COLO668 (cell line): ENCODE results near the gene CHD5.

Experiments used
- DNase-seq: peaks from one replicate; lab custom pipeline; 2025; ENCODE audit not compliant: unreplicated experiment; lab: John Stamatoyannopoulos, UW

Gene CHD5

DNA sequence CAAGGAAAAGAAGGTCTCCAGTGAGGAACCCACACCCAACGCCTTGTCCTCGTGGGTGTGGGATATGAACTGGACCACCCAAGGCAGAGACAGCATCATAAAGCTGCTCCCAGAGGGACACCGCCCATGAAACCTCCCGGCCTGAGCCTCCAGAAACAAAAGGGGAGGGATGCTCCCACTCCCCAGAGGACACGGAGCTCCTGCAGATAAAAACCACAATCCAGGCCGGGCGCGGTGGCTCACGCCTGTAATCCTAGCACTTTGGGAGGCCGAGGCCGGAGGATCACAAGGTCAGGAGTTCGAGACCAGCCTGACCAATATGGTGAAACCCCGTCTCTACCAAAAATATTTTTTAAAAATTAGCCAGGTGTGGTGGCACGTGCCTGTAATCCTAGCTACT lies 66.4 kb downstream of the CHD5 start:
- DNase-seq: no peak

DNA sequence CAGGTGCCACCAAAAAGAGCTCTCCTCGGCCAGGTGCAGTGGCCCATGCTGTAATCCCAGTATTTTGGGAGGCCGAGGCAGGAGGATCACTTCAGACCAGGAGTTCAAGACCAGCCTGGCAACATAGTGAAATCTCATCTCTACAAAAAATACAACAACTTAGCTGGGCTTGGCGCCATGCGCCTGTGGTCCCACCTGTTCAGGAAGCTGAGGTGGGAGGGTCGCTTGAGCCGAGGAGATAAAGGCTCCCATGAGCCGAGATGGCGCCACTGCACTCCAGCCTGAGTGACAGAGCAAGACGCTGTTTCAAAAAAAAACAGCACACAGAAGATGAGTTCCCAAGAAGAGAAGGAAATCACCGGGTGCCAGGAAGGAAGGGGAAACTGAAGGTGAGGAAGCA lies 67.0 kb downstream of the CHD5 start:
- DNase-seq: no peak

DNA sequence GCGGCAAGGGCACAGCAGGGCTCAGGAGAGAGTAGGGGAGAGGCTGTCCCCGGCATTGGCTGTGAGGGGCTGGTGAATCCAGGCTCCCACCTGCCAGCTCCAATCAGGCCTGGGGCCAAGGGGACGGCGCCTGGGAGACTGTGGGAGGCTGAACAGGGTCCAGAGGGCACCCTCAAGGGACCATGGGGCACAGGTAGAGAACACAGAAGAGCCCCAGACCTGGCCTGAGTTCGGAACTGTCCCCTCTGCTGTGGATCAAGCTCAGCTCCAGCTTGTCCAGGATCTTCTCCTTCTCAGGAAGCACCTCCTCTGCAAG lies 67.5 kb downstream of the CHD5 start:
- no peak for DNase-seq

DNA sequence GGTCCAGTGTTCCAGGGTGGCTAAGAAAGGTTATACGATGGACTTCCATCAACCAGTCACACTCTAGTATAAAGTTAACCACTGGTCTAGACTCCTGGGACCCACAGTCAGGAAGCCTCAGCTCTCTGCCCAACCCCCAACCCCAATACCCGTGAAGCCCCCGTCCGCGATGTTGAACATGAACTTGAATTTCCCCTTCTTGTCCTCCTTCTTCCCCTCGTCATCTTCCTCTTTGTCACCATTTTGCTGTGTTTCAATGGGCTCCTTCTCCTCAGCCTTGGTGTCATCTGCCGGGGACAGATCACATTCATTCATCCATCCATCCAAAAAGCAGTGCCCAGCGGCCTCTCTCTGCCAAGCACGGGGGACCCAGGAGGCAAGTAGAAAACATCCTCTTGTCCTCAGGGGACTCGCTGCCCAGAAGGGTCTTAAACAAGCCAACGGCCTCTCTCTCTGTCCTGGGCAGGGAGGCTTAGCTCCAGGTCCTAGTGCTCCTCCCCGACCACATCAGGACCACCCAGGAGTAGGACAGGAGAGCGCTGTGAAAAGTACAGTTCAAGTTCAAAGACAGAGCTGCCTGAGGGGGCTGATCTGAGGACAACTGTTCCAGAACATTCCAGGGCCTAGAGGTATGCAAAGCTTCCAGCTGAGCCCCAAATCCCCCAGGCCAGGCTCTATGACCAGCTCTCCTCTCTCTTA lies 68.0 kb downstream of the CHD5 start:
- DNase-seq: no peak

GRCh38 chr1:6111571-6111970 lies 68.5 kb downstream of the CHD5 start:
- DNase-seq: peak; percentile 79

DNA sequence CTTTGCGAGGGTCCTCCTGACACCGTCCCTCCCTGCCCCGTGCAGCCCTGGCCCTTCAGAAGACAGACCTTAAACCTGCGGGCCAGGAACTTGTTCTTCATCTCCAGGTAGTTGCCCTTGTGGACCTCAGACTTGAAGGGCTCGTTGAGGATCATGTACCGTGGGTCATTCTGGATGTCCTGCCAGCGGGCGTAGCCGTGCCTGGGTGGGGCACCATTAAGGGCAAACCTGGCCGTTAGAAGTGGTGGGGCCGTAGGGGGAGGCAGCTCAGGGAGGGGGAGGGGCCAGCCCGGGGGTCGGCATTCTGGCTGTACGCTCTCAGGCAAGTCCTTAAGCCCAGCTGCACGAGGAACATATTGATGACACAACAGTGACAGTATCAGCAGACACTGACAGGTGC lies 69.8 kb downstream of the CHD5 start:
- DNase-seq: no peak

- DNase-seq: no peak
Observed at GRCh38 chr1:6109688-6110087, 70.4 kb downstream of the CHD5 start.

DNA sequence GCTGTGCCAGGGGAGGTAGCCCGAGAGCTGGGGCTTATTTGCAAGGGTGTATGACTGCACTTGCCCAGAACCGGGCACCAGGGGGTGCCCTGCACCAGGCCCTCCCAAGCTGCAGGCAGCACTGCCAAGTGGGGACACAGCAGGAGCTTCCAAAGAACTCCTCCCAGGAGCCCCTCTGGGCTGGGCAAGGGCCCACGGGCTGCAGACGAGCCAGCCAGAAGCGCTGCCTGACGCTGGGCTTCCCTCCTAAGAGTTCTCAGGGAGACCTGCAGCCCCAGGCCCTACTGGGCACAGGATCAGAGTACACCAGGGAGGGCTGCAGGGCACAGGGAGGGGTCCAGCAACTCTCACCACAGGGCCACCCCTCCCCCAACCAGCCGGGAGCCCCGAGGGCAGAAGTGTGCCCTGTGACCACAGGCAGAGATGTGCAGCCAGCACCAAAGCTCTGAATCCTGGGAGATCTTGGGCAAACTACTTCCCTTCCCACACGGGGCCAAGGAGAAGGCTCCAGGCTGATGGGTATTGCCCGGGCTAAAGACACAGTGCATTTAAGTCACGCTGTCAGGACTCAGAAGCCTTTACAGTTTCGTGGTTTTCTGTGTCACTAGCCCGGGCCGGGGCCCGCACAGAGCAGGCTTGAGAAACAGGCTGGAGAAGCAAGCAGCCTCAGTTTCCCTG lies 71.0 kb downstream of the CHD5 start:
- peak; percentile 87 for DNase-seq

GRCh38 chr1:6108476-6108875 lies 71.6 kb downstream of the CHD5 start:
- DNase-seq: no peak

GRCh38 chr1:6107409-6108356 lies 72.4 kb downstream of the CHD5 start:
- no peak for DNase-seq

GRCh38 chr1:6106977-6107376 lies 73.1 kb downstream of the CHD5 start:
- no peak for DNase-seq

DNA sequence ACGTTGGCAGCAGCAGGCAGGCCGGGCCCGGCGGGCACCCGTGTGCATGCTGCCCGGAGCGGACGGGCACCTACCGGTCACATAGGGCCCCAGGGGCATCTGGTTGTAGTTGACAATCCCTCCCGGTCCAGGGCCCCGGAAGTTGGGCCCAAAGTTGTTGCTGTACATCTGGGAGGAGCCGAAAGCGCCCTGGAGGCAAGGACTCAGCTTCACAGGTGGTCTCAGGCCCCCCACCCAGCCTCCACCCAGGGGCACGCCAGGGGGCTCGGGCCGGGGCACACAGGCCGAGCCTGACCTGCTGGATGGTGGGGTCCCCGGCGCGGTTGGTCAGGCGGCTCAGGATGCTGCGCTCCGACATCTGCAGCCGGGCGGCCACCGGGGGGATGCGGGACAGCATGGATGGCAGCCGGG lies 73.8 kb downstream of the CHD5 start:
- DNase-seq: no peak

DNA sequence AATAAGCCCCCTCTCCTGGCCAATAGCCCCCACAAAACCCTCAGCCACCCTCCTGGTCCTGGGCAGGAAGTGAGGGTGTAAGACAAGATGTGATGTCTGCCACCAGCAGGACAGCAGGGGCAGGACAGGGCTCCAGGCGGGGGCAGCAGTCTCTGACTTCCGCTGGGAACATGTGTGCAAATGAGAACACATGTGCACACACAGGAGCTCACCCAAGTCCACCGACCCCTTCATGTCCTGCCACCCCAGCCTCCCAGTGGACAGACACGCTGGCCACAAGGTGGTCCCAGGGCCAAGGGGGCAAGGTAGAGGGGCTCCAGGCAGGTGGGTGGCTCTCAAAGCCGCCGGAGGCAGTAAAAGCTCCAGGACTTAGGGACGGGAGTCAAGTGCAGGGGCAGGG lies 74.4 kb downstream of the CHD5 start:
- no peak for DNase-seq

DNA sequence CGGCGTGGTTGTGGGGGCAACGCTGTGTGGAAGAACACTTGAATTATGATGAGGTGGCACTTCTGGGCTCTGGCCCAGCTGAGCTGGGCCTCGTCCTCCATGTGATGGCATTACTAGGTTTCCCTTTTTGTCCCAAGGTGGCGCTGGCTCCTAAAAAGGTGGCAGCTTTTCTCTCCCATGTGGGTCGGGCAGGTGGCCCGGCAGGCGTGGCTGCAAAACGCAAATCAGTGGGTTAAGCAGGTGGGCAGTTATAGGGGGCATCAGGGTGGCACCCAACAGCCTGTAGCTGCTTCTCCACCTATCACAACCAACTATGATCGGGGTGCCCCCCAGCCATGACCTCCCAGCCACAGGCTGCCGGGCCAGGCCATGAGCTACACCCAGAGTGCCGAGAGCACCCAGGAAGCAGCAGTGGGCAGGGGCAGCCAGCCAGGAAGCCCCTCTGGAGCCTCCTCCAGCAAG lies 74.9 kb downstream of the CHD5 start:
- DNase-seq: peak; percentile 53

GRCh38 chr1:6104631-6105030 lies 75.5 kb downstream of the CHD5 start:
- DNase-seq: no peak

GRCh38 chr1:6103854-6104530 lies 76.1 kb downstream of the CHD5 start:
- no peak for DNase-seq

GRCh38 chr1:6103111-6103853 lies 76.8 kb downstream of the CHD5 start:
- no peak for DNase-seq

- no peak for DNase-seq
Observed at GRCh38 chr1:6102532-6102845, 77.6 kb downstream of the CHD5 start.

- DNase-seq: no peak
Observed at GRCh38 chr1:6101826-6102531, 78.1 kb downstream of the CHD5 start.
